ENCODE results near the gene ACAP1. TPM values are rescaled to one million over a fixed set of nuclear protein-coding genes. Genes with fewer than 3 reads are reported as not detected.

Gene ACAP1
- total and polyA plus RNA-seq, 9 of the 15 experiments (the other 6 are each of a cell fraction or from before 2014, with no cell fraction given): 0.15 to 8.5 (median 2.4) TPM

GRCh38 chr17:7369825-7370224 lies 33.5 kb downstream of the ACAP1 start:
- DNase-seq (ENCODE audit: extremely low read depth in 1 of 4, low spot score in 3 of 4): no peak

More at GRCh38 chr17:7369825-7370224, 33.5 kb downstream of the ACAP1 start:
- Histone ChIP-seq H3K9ac (ENCODE audit: insufficient read depth in 1 of 2, low read depth in 2 of 2, low read length in 2 of 2) (no peak overlapping the region), H3K27me3 (ENCODE audit: control insufficient read depth in 2 of 2, insufficient read depth in 2 of 2, low read length in 2 of 2) (peaks cover 3 to 4% of the 10 kb centered on the region in 2 experiments; a peak in 1 of 5 replicates), H3K4me2 (ENCODE audit: insufficient read depth, low read length) (no peak overlapping the region), H2AFZ (ENCODE audit: low read depth, low read length) (no peak overlapping the region), H3K9me3 (replicated peaks; ENCODE audit: control insufficient read depth, insufficient read depth, low read depth, low read length) (no peaks in the 10 kb centered on the region), H3K4me1 (replicated peaks in 1 of 2; ENCODE audit: control insufficient read depth in 2 of 2, insufficient read depth in 2 of 2, low read length in 2 of 2) (no peaks in the 10 kb centered on the region; a peak in 1 of 5 replicates), H4K20me1 (replicated peaks; ENCODE audit: control insufficient read depth, insufficient read depth, low read length) (no peaks in the 10 kb centered on the region), H3K27ac (ENCODE audit: extremely low read depth, low read depth, low read length) (no peak overlapping the region), H3K9me1 (ENCODE audit: control insufficient read depth, insufficient read depth, low read length) (no peaks in the 10 kb centered on the region), H3K36me3 (ENCODE audit: control insufficient read depth, insufficient read depth, low read length) (no peaks in the 10 kb centered on the region), H3K4me3 (no peak overlapping the region), H3K79me2 (ENCODE audit: control insufficient read depth, insufficient read depth, low read length) (no peaks in the 10 kb centered on the region)
- intact Hi-C loops (cut with micrococcal nuclease) (no loop called here), in situ Hi-C loops (cut with MboI) (no loop called here)
- ATAC-seq (no peak), FAIRE-seq (no peak)
- CTCF ChIA-PET (ENCODE audit: low intra/inter-chr PET ratio): no interaction called here
- TF ChIP-seq ZNF707 (CRISPR knock-in tag; conservative IDR thresholded peaks at IDR 0.05): no peak
- no peak for TF ChIP-seq MECOM (CRISPR knock-in tag; IDR thresholded peaks at IDR 0.05)
- TF ChIP-seq RCOR1 (IDR thresholded peaks at IDR 0.05; ENCODE audit: borderline replicate concordance in 1 of 2, low read depth in 2 of 2, low read length in 2 of 2): no peak
- TF ChIP-seq ZFP30 (CRISPR knock-in tag; IDR thresholded peaks at IDR 0.05; ENCODE audit: borderline replicate concordance): no peak
- TF ChIP-seq PBX2 (CRISPR knock-in tag; IDR thresholded peaks at IDR 0.05; ENCODE audit: low read depth): no peak
- no peak for TF ChIP-seq PBX2 (tag; conservative IDR thresholded peaks at IDR 0.05; ENCODE audit: low read depth)
- TF ChIP-seq ZNF584 (CRISPR knock-in tag; IDR thresholded peaks at IDR 0.05; ENCODE audit: low read depth): no peak
- TF ChIP-seq CREB3L1 (IDR thresholded peaks at IDR 0.05; ENCODE audit: borderline replicate concordance, low read depth): no peak
- TF ChIP-seq ZNF408 (CRISPR knock-in tag; IDR thresholded peaks at IDR 0.05; ENCODE audit: low read depth): no peak
- no peak for TF ChIP-seq BCL6 (CRISPR knock-in tag; IDR thresholded peaks at IDR 0.05)
- TF ChIP-seq RAD21 (CRISPR knock-in tag; conservative IDR thresholded peaks at IDR 0.05 in 1 of 2, IDR thresholded peaks at IDR 0.05 in 1 of 2): no peak
- TF ChIP-seq ZNF354B (CRISPR knock-in tag; IDR thresholded peaks at IDR 0.05): no peak
- TF ChIP-seq KLF1 (tag; IDR thresholded peaks at IDR 0.05): no peak
- no peak for TF ChIP-seq TEAD2 (tag; IDR thresholded peaks at IDR 0.05)
- no peak for TF ChIP-seq MTA1 (IDR thresholded peaks at IDR 0.05; ENCODE audit: borderline replicate concordance)
- POLR2A ChIA-PET: no interaction called here
- BruUV-seq (replicated peaks): no TSS peak
- WGBS (ENCODE audit: insufficient coverage, low coverage, missing lambda C conversion rate): 8% methylated on average over 5 of the region's 5 CpGs

All from K562 (cell line).